Posterior cingulate gyrus (tissue), 11 donors: ENCODE results near the gene PRSS12.
A peak's percentile ranks its signal among the peaks of the same experiment; 100 is the strongest.
"Not testable (repeated sequence)": the region's sequence is repeated elsewhere in the genome, so short reads cannot be mapped to it uniquely, and the experiment has no call there.

Source experiments
- DNase-seq, 10 donors: peaks; one replicate each; pipeline versions ENCODE4 v3.0.0 to v3.0.0-alpha.2; 2020 to 2021; ENCODE audit warnings: mixed read lengths in 3 of 10
- intact Hi-C: fragments of 100-400 bp; cut with DNase I; formaldehyde crosslinking; loops from one replicate; pipeline ENCODE4 v1.15.1; 2023

Gene PRSS12

DNA sequence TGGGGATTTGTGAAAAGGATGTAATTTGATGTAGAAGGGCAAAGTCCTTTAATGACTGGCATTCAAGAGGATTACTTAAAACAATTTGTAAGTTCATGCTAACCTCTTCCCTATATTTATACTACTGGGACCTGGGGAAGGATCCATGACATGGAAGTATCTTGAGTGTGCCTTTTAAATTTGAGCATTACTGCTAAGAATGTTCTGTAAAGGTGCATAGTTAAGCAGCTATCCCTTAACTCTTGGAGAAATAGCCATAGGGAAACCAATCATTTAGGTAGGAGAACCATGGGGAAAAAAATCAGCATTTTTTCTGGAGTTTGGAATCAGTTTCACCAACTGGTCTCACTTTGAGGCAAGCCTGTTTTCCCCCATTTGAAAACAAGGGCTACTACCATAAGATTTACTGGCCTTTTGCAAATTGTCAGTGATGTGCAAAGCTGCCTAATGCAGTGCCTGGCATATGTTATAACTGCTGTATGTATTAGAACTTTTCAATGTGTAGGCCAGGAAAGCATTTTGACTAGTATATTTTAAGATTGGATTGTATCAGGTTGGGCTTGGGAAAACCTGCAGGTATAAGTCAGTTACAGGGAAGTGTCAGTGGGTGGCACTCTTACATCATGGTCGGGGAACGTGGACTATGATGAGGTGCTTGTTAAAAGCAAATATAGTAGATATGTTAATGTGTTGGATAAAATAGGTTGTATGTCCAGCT lies 72.1 kb downstream of the PRSS12 start:
- intact Hi-C loops, result no loop called here
- DNase-seq, result peak in 6 of 10 donors; percentile 24 to 86 (median 36)

- intact Hi-C loops, result no loop called here
- DNase-seq, result no peak
Measured at GRCh38 chr4:118279920-118280432, 72.8 kb downstream of the PRSS12 start.

DNA sequence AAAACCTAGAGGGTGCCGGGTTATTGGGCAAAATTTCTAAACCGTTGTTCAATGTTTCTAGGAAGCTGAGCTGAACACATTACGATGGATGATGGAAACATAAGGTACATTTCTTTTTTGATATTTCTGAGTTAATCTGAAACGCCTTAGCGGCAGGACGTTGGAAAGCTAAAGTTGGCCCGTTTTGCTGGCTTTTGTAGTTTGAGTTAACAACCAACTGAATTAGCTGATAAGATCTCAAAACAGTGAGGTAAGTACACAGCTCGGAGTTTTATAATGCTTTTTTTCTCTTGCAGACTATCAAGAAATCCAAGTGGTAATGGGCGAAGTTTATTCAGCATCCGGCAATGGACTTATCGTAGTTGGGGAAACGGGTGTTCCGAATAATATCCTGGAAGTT lies 73.5 kb downstream of the PRSS12 start:
- intact Hi-C loops, result no loop called here

DNA sequence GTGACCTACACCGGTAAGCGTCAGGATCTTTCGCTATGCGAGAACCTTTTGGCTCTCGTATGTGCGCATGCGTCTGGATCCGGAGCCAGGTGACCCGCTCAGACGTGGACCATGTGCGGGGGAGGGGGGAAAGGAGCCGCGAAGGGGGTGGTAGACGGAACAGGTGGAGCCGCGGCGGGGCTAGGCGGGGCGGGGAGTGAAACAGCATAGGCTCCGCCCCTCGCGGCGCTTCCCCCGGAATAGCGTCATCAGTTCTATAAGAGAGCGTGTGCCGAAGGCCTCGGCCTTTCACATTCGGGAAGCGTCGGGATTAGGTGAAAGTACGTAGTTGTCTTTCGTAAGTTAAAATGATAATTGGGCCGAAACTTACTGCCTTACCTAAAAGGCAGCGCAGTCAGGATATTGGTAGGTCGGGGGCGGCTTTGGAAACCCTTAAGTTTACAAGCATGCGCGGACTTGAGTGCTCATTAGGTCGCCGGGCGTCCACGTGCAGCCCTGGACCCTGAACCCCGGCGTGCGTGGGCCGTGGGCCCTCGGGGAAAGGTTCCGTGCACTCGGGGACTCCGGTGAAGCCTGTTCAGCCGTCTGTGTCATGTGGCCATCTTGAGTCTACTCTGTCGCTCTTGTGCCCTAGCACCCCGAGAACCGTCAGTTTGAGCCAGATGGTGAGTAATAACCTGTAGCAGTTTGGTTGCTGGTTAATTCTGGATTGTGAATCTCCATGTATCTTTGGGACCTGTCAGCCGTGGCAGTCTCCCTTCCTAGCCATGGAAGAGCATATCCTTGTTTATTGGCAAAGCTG lies 74.1 kb downstream of the PRSS12 start:
- intact Hi-C loops, result no loop called here
- DNase-seq, result peak; percentile 83 to 99 (median 90)

More for the DNA sequence above, 73.5 kb downstream of the PRSS12 start:
- no peak for DNase-seq

- DNase-seq, result no peak
- intact Hi-C loops, result no loop called here
Measured at GRCh38 chr4:118277243-118277642, 75.6 kb downstream of the PRSS12 start.

DNA sequence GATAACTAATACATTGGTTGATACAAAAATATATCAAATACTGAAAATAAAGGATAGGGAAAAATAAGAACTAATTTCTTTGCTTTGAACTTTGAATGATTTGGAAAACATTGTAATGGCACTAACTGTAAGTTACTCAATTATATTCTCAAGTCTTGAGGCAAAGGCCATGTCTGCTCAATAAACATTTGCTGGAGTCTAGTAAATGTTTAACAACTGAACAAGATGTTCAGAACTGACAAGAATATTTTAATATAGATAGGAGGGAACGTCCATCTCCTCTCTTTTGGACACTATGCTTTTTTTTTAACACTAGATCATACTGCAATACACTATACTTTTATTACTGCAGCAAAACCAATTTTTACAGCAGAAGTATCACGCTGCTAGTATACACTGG lies 76.2 kb downstream of the PRSS12 start:
- DNase-seq, result no peak
- intact Hi-C loops, result no loop called here

- DNase-seq, result no peak
- intact Hi-C loops, result no loop called here
Measured at GRCh38 chr4:118273642-118274041, 79.2 kb downstream of the PRSS12 start.

DNA sequence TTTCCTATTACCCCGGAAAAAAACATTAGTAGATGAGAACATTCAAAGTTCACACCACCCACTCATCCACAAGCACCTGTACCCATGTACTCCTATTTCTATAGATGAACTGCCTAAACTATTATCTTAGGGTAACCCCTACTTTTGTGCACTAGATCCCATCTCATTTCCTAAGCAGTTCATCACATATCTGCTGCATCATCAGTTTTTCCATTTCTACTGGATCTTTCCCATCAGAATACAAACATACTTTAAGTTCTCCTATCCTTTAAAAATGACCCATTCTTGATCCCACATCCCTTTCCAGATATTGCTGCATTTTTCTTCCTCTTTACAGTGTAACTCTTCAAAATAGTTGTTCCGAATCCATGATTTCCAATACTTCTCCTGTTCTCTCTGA lies 81.0 kb downstream of the PRSS12 start:
- DNase-seq, result no peak
- intact Hi-C loops, result no loop called here

GRCh38 chr4:118270492-118270891 lies 82.3 kb downstream of the PRSS12 start:
- intact Hi-C loops, result no loop called here

GRCh38 chr4:118268780-118269179 lies 84.0 kb downstream of the PRSS12 start:
- DNase-seq, result no peak
- intact Hi-C loops, result loop anchor here (10.0 kb wide), 1 partner anchor 1134 kb away; no protein-coding TSS in a partner anchor

More at GRCh38 chr4:118270492-118270891, 82.3 kb downstream of the PRSS12 start:
- DNase-seq, result no peak

GRCh38 chr4:118266145-118266496 lies 86.7 kb downstream of the PRSS12 start:
- intact Hi-C loops, result loop anchor here (10.0 kb wide), 1 partner anchor 1131 kb away; no protein-coding TSS in a partner anchor
- DNase-seq, result not testable (repeated sequence)

GRCh38 chr4:118265312-118266144 lies 87.3 kb downstream of the PRSS12 start:
- peak in 6 of 10 donors; percentile 19 to 89 (median 52) for DNase-seq
- intact Hi-C loops, result loop anchor here (10.0 kb wide), 1 partner anchor 1131 kb away; no protein-coding TSS in a partner anchor

- intact Hi-C loops, result loop anchor here (10.0 kb wide), 1 partner anchor 1129 kb away; no protein-coding TSS in a partner anchor
Measured at GRCh38 chr4:118264096-118264495, 88.7 kb downstream of the PRSS12 start.

DNA sequence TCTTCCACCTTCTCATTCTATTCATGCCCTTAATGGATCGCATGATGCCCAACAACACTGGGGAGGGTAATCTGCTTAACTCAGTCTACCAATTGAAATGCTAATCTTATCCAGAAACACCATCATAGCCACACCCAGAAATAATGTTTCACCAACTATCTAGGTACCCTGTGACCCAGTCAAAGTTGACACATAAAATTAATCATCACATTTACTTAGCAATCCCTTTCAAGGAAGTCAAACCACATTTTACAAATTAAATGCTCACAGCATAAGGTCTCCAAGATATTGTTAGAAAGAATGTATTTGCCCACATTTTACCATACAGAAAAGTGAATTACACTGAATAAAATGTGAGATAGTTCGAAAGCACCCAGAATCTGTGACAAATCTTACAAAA lies 92.5 kb downstream of the PRSS12 start:
- intact Hi-C loops, result loop anchor here (10.0 kb wide), 1 partner anchor 1126 kb away; no protein-coding TSS in a partner anchor
- no peak for DNase-seq

More at GRCh38 chr4:118264096-118264495, 88.7 kb downstream of the PRSS12 start:
- DNase-seq, result no peak

- no peak for DNase-seq
- intact Hi-C loops, result no loop called here
Measured at GRCh38 chr4:118259111-118259510, 93.7 kb downstream of the PRSS12 start.

DNA sequence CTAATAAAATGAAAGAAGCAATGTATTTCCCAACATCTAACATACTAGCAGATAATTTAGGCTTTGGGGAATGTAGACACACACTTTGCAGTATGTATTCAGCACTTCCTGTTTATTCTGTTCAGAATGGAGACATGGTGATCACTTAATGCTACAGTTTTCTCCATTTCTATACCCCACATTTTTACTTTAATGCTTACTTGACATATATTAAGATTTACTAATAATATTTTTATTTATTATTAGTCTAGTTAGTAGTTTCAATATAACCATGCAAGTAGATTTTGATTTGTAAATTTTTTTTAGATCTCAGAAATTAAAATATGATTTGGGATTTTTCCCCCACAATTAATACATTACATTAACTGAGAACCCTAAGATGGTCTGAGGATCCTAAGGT lies 98.4 kb downstream of the PRSS12 start:
- intact Hi-C loops, result no loop called here
- no peak for DNase-seq

DNA sequence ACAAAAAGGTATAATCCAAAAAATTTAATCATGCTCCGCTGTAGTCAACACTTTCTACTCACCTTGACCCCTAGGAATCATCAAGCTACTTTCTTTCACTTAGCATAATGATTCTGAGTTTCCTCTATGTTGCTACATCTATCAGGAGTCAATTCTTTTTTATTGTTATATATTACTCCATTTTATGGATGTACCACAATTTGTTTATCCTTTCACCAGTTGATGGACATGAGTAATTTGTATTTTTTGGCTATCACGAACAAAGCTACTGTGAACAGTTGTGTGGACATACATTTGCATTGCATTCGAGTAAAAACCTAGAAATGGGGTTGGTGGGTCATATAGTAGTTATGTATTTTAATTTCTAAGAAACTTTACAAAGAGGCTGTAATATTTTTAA lies 102.9 kb downstream of the PRSS12 start:
- DNase-seq, result no peak
- intact Hi-C loops, result no loop called here

- intact Hi-C loops, result no loop called here
- no peak for DNase-seq
Measured at GRCh38 chr4:118237531-118237930, 115.3 kb downstream of the PRSS12 start.

DNA sequence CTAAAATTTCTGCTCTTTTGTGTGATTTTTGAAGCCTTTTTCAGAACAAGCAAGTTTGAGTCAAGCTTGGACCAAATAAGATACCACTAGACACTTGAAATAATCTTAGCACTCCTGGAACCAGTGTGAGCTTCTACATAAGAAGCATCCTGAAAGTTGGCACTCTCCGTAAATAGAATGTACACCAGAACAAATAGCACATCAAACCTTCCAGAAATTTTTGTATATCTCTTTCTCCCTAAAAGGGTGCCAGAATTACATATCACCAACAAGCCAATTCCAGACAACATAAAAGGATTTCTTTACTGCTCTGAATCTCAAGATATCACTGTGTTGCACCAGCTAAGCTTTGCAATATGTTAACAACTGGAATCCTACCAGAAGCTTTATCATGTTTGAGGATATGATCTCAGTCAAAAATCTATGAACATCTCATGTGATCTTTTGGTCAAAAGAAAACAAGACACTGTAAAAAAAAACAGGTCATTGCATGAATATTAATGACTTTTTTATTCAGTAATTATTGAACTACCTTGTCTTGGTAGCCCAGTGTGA lies 117.2 kb downstream of the PRSS12 start:
- intact Hi-C loops, result no loop called here
- no peak for DNase-seq
